HCT116 (cell line): ENCODE data around the gene TMEM179. TPM values are rescaled to one million over a fixed set of nuclear protein-coding genes. Genes with fewer than 3 reads are reported as not detected.

ENCODE experiments used
- ATAC-seq: fragments of 200-7000 bp; cut with Tn5 transposase; 2 replicates; pipeline ENCODE4 v1.9.1; 2020; ENCODE audit warnings: mild to moderate bottlenecking, moderate library complexity
- BruUV-seq: library from RNA; stranded (reverse); fragments of 400-500 nt; replicated peaks from 2 replicates; lab custom pipeline; 2021; lab: Mats Ljungman, UMichigan
- CTCF ChIA-PET: fragments of 300-600 bp; sonication (Branson Sonifier 250); formaldehyde crosslinking; loops from one replicate; lab custom pipeline; 2021; ENCODE audit warnings: antibody characterized with exemption; lab: Charles Lee
- POLR2A ChIA-PET: fragments of 300-600, 350-600 bp; sonication (Branson Sonifier 250); formaldehyde crosslinking; loops from one replicate; lab custom pipeline; 2021; ENCODE audit warnings: antibody characterized with exemption; lab: Charles Lee
- RAD21 ChIA-PET, 2 experiments: fragments of 300-600 bp; sonication (Branson Sonifier 250); formaldehyde crosslinking; loops; one replicate each; lab custom pipeline; 2023; ENCODE audit warnings: low total read pairs in 2 of 2; ENCODE audit not compliant: uncharacterized antibody in 2 of 2, unreplicated experiment in 2 of 2, low non-redundant PET in 1 of 2; lab: Charles Lee
- DNase-seq: peaks from one replicate; pipeline ENCODE4 v3.0.0-alpha.2; 2010; ENCODE audit warnings: low read depth, low spot score
- H2AFZ ChIP-seq: fragments of 200-600 bp; shearing (Covaris generic), sonication (generic); 2 replicates; pipeline ENCODE4 v1.6.1; 2017; ENCODE audit warnings: low read depth, mixed run types, mixed read lengths, antibody characterized with exemption, low read length; ENCODE audit not compliant: poor library complexity, severe bottlenecking
- H3K27ac ChIP-seq: 2 replicates; pipeline ENCODE4 v1.5.1; 2012; ENCODE audit warnings: low read depth, low read length
- H3K27me3 ChIP-seq: fragments of 200-600 bp; sonication (generic); 2 replicates; pipeline ENCODE4 v1.6.1; 2016; ENCODE audit warnings: mixed run types, low read length, mixed read lengths; ENCODE audit not compliant: insufficient read depth
- H3K36me3 ChIP-seq, 2 experiments: fragments of 200-500 bp in 1 of 2; fragments of 200-600 bp in 1 of 2; sonication (Bioruptor generic) in 1 of 2; sonication (generic) in 1 of 2; 2 replicates each; pipeline versions ENCODE4 v1.5.1 to v1.6.1; 2014 to 2016; ENCODE audit warnings: low read length in 2 of 2, inconsistent platforms in 1 of 2, mixed read lengths in 1 of 2, mixed run types in 1 of 2; ENCODE audit not compliant: insufficient read depth in 2 of 2, control insufficient read depth in 1 of 2
- H3K4me1 ChIP-seq, 2 experiments: fragments of 200-600 bp in 1 of 2; sonication (generic) in 1 of 2; 2 replicates each; pipeline versions ENCODE4 v1.5.1 to v1.6.1; 2012 to 2017; ENCODE audit warnings: low read length in 2 of 2, inconsistent platforms in 1 of 2, mild to moderate bottlenecking in 1 of 2, mixed read lengths in 1 of 2, mixed run types in 1 of 2, moderate library complexity in 1 of 2; ENCODE audit not compliant: insufficient read depth in 2 of 2, control insufficient read depth in 1 of 2
- H3K4me2 ChIP-seq: fragments of 200-600 bp; sonication (generic); 2 replicates; pipeline ENCODE4 v1.6.1; 2017; ENCODE audit warnings: mixed run types, low read length, mixed read lengths
- H3K4me3 ChIP-seq, 2 experiments: fragments of 200-600 bp in 1 of 2; sonication (generic) in 1 of 2; replicated peaks in 1 of 2; 2 replicates each; pipeline ENCODE4 v1.5.1; 2011 to 2016; ENCODE audit warnings: low read length in 2 of 2, control low read depth in 1 of 2, low read depth in 1 of 2, mild to moderate bottlenecking in 1 of 2, mixed read lengths in 1 of 2, mixed run types in 1 of 2
- H3K79me2 ChIP-seq: fragments of 200-600 bp; sonication (generic); 2 replicates; pipeline ENCODE4 v1.6.1; 2017; ENCODE audit warnings: mild to moderate bottlenecking, mixed run types, low read length, moderate library complexity, mixed read lengths; ENCODE audit not compliant: insufficient read depth
- H3K9ac ChIP-seq: fragments of 200-600 bp; sonication (generic); 2 replicates; pipeline ENCODE4 v1.6.1; 2016; ENCODE audit warnings: low read length, mixed read lengths
- H3K9me2 ChIP-seq: fragments of 200-600 bp; sonication (generic), shearing (Covaris generic); 2 replicates; pipeline ENCODE4 v1.6.1; 2017; ENCODE audit warnings: mixed run types, mild to moderate bottlenecking, moderate library complexity; ENCODE audit not compliant: insufficient read depth
- H3K9me3 ChIP-seq, 2 experiments: fragments of 200-500 bp in 1 of 2; fragments of 200-600 bp in 1 of 2; sonication (Bioruptor generic) in 1 of 2; sonication (generic) in 1 of 2; 2 replicates each; pipeline ENCODE4 v1.6.1; 2014 to 2017; ENCODE audit warnings: low read length in 2 of 2, mixed read lengths in 2 of 2, inconsistent platforms in 1 of 2, low read depth in 1 of 2, mild to moderate bottlenecking in 1 of 2, mixed run types in 1 of 2, moderate library complexity in 1 of 2; ENCODE audit not compliant: control insufficient read depth in 1 of 2, insufficient read depth in 1 of 2
- H4K20me1 ChIP-seq: fragments of 200-600 bp; sonication (generic), shearing (Covaris generic); 2 replicates; pipeline ENCODE4 v1.6.1; 2017; ENCODE audit warnings: mixed run types, mild to moderate bottlenecking, moderate library complexity; ENCODE audit not compliant: insufficient read depth
- CBX3 ChIP-seq: IDR thresholded peaks from 2 replicates; pipeline ENCODE4 v1.6.1; 2012; ENCODE audit warnings: low read depth
- CTCF ChIP-seq, 3 experiments: fragments of 200-600 bp in 1 of 3; sonication (generic) in 1 of 3; IDR thresholded peaks in 2 of 3; conservative IDR thresholded peaks in 1 of 3; 2 replicates each; pipeline ENCODE4 v1.5.1; 2012 to 2017; ENCODE audit warnings: low read depth in 2 of 3, low read length in 2 of 3, antibody characterized with exemption in 1 of 3, borderline replicate concordance in 1 of 3, control low read depth in 1 of 3, mild to moderate bottlenecking in 1 of 3, mixed read lengths in 1 of 3, mixed run types in 1 of 3, moderate library complexity in 1 of 3; ENCODE audit not compliant: insufficient read depth in 1 of 3
- ELF1 ChIP-seq: IDR thresholded peaks from 2 replicates; pipeline ENCODE4 v1.6.1; 2012; ENCODE audit warnings: low read depth, borderline replicate concordance
- EZH2 ChIP-seq: fragments of 200-600 bp; sonication (generic); IDR thresholded peaks from 2 replicates; pipeline ENCODE4 v1.6.1; 2017; ENCODE audit warnings: antibody characterized with exemption, mixed run types
- JUND ChIP-seq: IDR thresholded peaks from 2 replicates; pipeline ENCODE4 v1.6.1; 2012
- RAD21 ChIP-seq: IDR thresholded peaks from 2 replicates; pipeline ENCODE4 v1.6.1; 2012; ENCODE audit warnings: low read depth, mild to moderate bottlenecking
- SIN3A ChIP-seq: IDR thresholded peaks from 2 replicates; pipeline ENCODE4 v1.6.1; 2012; ENCODE audit warnings: low read depth
- SP1 ChIP-seq: IDR thresholded peaks from 2 replicates; pipeline ENCODE4 v1.6.1; 2012; ENCODE audit warnings: low read depth
- TCF7L2 ChIP-seq: IDR thresholded peaks from 2 replicates; pipeline ENCODE4 v1.7.0; 2011; ENCODE audit warnings: borderline replicate concordance, inconsistent platforms; ENCODE audit not compliant: insufficient read depth, insufficient read length; ENCODE audit errors: extremely low read depth
- YY1 ChIP-seq: IDR thresholded peaks from 2 replicates; pipeline ENCODE4 v1.6.1; 2011; ENCODE audit warnings: low read length, low read depth, moderate library complexity, mild to moderate bottlenecking; ENCODE audit not compliant: insufficient replicate concordance; ENCODE audit errors: extremely low read depth
- intact Hi-C: fragments of 100-400 bp; cut with micrococcal nuclease; formaldehyde crosslinking; loops from 2 replicates; pipeline ENCODE4 v1.10.0; 2022
- total RNA-seq: library from RNA; stranded (reverse); gene quantifications from one replicate; pipeline ENCODE4 v1.2.1, GENCODE V29; 2021; ENCODE audit not compliant: unreplicated experiment
- TF ChIP-seq, protein P1 (sequence below): IDR thresholded peaks from 2 replicates; pipeline ENCODE4 v1.6.1; 2012
- TF ChIP-seq, protein P2 (sequence below): IDR thresholded peaks from 2 replicates; pipeline ENCODE4 v1.6.1; 2012; ENCODE audit warnings: low read depth

TMEM179 gene
- total RNA-seq, 1 experiment from 2014 or later, result not detected

- intact Hi-C loops, result no loop called here
- ChIA-PET CTCF (no interaction called here), RAD21 (no interaction called here), POLR2A (no interaction called here)
- no peaks in the 10 kb centered on the region for H3K4me1 ChIP-seq
- H3K79me2 ChIP-seq, result no peaks in the 10 kb centered on the region
- H3K36me3 ChIP-seq, result no peaks in the 10 kb centered on the region
- no TSS peak for BruUV-seq
- no peaks in the 10 kb centered on the region for H3K9me2 ChIP-seq
- no peak for TF ChIP-seq EZH2
- no peak for TF ChIP-seq CTCF (IDR thresholded peaks at IDR 0.05 in 2 of 3, conservative IDR thresholded peaks at IDR 0.05 in 1 of 3; ENCODE audit: borderline replicate concordance in 1 of 3, insufficient read depth in 1 of 3, low read depth in 2 of 3, low read length in 2 of 3)
- no peak for TF ChIP-seq TCF7L2
- no peak for TF ChIP-seq CBX3
- TF ChIP-seq, protein P1, sequence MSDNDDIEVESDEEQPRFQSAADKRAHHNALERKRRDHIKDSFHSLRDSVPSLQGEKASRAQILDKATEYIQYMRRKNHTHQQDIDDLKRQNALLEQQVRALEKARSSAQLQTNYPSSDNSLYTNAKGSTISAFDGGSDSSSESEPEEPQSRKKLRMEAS, result no peak
- no peak for TF ChIP-seq YY1
- TF ChIP-seq SIN3A, result no peak
- TF ChIP-seq SP1, result no peak
- TF ChIP-seq, protein P2, sequence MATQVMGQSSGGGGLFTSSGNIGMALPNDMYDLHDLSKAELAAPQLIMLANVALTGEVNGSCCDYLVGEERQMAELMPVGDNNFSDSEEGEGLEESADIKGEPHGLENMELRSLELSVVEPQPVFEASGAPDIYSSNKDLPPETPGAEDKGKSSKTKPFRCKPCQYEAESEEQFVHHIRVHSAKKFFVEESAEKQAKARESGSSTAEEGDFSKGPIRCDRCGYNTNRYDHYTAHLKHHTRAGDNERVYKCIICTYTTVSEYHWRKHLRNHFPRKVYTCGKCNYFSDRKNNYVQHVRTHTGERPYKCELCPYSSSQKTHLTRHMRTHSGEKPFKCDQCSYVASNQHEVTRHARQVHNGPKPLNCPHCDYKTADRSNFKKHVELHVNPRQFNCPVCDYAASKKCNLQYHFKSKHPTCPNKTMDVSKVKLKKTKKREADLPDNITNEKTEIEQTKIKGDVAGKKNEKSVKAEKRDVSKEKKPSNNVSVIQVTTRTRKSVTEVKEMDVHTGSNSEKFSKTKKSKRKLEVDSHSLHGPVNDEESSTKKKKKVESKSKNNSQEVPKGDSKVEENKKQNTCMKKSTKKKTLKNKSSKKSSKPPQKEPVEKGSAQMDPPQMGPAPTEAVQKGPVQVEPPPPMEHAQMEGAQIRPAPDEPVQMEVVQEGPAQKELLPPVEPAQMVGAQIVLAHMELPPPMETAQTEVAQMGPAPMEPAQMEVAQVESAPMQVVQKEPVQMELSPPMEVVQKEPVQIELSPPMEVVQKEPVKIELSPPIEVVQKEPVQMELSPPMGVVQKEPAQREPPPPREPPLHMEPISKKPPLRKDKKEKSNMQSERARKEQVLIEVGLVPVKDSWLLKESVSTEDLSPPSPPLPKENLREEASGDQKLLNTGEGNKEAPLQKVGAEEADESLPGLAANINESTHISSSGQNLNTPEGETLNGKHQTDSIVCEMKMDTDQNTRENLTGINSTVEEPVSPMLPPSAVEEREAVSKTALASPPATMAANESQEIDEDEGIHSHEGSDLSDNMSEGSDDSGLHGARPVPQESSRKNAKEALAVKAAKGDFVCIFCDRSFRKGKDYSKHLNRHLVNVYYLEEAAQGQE, result no peak
- no peak for TF ChIP-seq RAD21
- no peak for TF ChIP-seq ELF1
- TF ChIP-seq JUND, result no peak
- H2AFZ ChIP-seq, result no peak within 1 kb of the TSS
- H3K4me3 ChIP-seq, result no peak within 1 kb of the TSS
- H3K4me2 ChIP-seq, result no peak within 1 kb of the TSS
- H3K9me3 ChIP-seq, result no peaks in the 10 kb centered on the region
- DNase-seq, result no peak
- no peak within 1 kb of the TSS for H3K9ac ChIP-seq
- H3K27me3 ChIP-seq, result no peaks in the 10 kb centered on the region
- no peak within 1 kb of the TSS for H3K27ac ChIP-seq
- no peak for ATAC-seq
- H4K20me1 ChIP-seq, result no peaks in the 10 kb centered on the region
Observed at GRCh38 chr14:104579507-104579906, 25.1 kb downstream of the TMEM179 start, which contains the start of gene C14orf180. Gene C14orf180, plus strand, starts transcription at chr14:104579764. Its CDS starts 6,667 bp downstream, at chr14:104586431.
